HepG2 (cell line): ENCODE data around the gene TMEM50B. TPM values are rescaled to one million over a fixed set of nuclear protein-coding genes. Genes with fewer than 3 reads are reported as not detected.

Experiments
- ATRX ChIP-seq: sonication (generic); formaldehyde crosslinking; IDR thresholded peaks from 2 replicates; pipeline ENCODE4 v1.4.0; 2020; ENCODE audit warnings: missing genetic modification reagents, borderline replicate concordance
- BHLHE40 ChIP-seq: IDR thresholded peaks from 2 replicates; pipeline ENCODE4 v1.6.1; 2011; ENCODE audit warnings: low read length, improper control_type of control experiment
- CHD2 ChIP-seq: IDR thresholded peaks from 2 replicates; pipeline ENCODE4 v1.6.1; 2011; ENCODE audit warnings: low read depth, low read length, improper control_type of control experiment
- MEIS2 ChIP-seq: sonication (generic); formaldehyde crosslinking; IDR thresholded peaks from 2 replicates; pipeline ENCODE4 v1.9.0; 2021; ENCODE audit warnings: mild to moderate bottlenecking, missing genetic modification reagents
- RNF219 ChIP-seq: sonication (generic); formaldehyde crosslinking; IDR thresholded peaks from 2 replicates; pipeline ENCODE4 v1.5.0; 2020; ENCODE audit warnings: mild to moderate bottlenecking, missing genetic modification reagents
- SNAPC2 ChIP-seq: sonication (generic); formaldehyde crosslinking; IDR thresholded peaks from 2 replicates; pipeline ENCODE4 v1.8.1; 2022; ENCODE audit warnings: mild to moderate bottlenecking, missing genetic modification reagents
- TMF1 ChIP-seq: sonication (generic); formaldehyde crosslinking; IDR thresholded peaks from 2 replicates; pipeline ENCODE4 v1.8.1; 2022; ENCODE audit warnings: low read depth, missing genetic modification reagents
- ZNF281 ChIP-seq: sonication (generic); formaldehyde crosslinking; IDR thresholded peaks from 2 replicates; pipeline ENCODE4 v1.4.0; 2020; ENCODE audit warnings: missing genetic modification reagents, borderline replicate concordance
- ZNF382 ChIP-seq: sonication (generic); formaldehyde crosslinking; IDR thresholded peaks from 2 replicates; pipeline ENCODE4 v1.5.0; 2020; ENCODE audit warnings: missing genetic modification reagents, mild to moderate bottlenecking, borderline replicate concordance
- ZNF484 ChIP-seq: sonication (generic); formaldehyde crosslinking; IDR thresholded peaks from 2 replicates; pipeline ENCODE4 v1.5.1; 2020; ENCODE audit warnings: mild to moderate bottlenecking, low read depth, missing genetic modification reagents, borderline replicate concordance
- ZNF547 ChIP-seq: sonication (generic); formaldehyde crosslinking; IDR thresholded peaks from 2 replicates; pipeline ENCODE4 v1.5.1; 2020; ENCODE audit warnings: mild to moderate bottlenecking, missing genetic modification reagents
- ZNF549 ChIP-seq: sonication (generic); formaldehyde crosslinking; IDR thresholded peaks from 2 replicates; pipeline ENCODE4 v1.5.0; 2020; ENCODE audit warnings: missing genetic modification reagents
- ZNF563 ChIP-seq: sonication (generic); formaldehyde crosslinking; IDR thresholded peaks from 2 replicates; pipeline ENCODE4 v1.8.0; 2022; ENCODE audit warnings: mild to moderate bottlenecking, moderate library complexity, missing genetic modification reagents
- ZNF570 ChIP-seq: sonication (generic); formaldehyde crosslinking; IDR thresholded peaks from 2 replicates; pipeline ENCODE4 v1.4.0; 2020; ENCODE audit warnings: mild to moderate bottlenecking, missing genetic modification reagents, borderline replicate concordance
- ZNF615 ChIP-seq: sonication (generic); formaldehyde crosslinking; IDR thresholded peaks from 2 replicates; pipeline ENCODE4 v1.5.0; 2020; ENCODE audit warnings: mild to moderate bottlenecking, missing genetic modification reagents, borderline replicate concordance
- ZXDC ChIP-seq: sonication (generic); formaldehyde crosslinking; IDR thresholded peaks from 2 replicates; pipeline ENCODE4 v1.5.0; 2020; ENCODE audit warnings: mild to moderate bottlenecking, missing genetic modification reagents
- polyA plus RNA-seq, 8 experiments: library from polyadenylated mRNA; depleted of rRNA in 3 of 8; stranded (reverse) in 7 of 8; unstranded in 1 of 8; fragments of >200 nt; fragmentation: Illumina TruSeq in 4 of 8; extraction: Trizol in 4 of 8; gene quantifications; 2 replicates each; pipeline versions ENCODE4 v1.2.1 to v1.2.3, GENCODE V29; 2011 to 2016; ENCODE audit warnings: low read depth in 4 of 8, missing spikeins in 1 of 8, mixed read lengths in 1 of 8; ENCODE audit not compliant: insufficient read depth in 1 of 8
- total RNA-seq, 5 experiments: library from RNA; depleted of rRNA; stranded (reverse); fragments of >200 nt; fragmentation: Illumina TruSeq; extraction: Trizol; gene quantifications; 2 replicates each; pipeline ENCODE4 v1.2.3, GENCODE V29; 2016; ENCODE audit warnings: low read depth in 1 of 5
- TF ChIP-seq, protein P1 (sequence below): sonication (generic); formaldehyde crosslinking; IDR thresholded peaks from 2 replicates; pipeline ENCODE4 v1.5.1; 2020; ENCODE audit warnings: mild to moderate bottlenecking, missing genetic modification reagents

The TMEM50B gene
- total and polyA plus RNA-seq, 2 of the 13 experiments (the other 11 are each of a cell fraction or from before 2014, with no cell fraction given): 29.9 to 46.3 TPM

DNA sequence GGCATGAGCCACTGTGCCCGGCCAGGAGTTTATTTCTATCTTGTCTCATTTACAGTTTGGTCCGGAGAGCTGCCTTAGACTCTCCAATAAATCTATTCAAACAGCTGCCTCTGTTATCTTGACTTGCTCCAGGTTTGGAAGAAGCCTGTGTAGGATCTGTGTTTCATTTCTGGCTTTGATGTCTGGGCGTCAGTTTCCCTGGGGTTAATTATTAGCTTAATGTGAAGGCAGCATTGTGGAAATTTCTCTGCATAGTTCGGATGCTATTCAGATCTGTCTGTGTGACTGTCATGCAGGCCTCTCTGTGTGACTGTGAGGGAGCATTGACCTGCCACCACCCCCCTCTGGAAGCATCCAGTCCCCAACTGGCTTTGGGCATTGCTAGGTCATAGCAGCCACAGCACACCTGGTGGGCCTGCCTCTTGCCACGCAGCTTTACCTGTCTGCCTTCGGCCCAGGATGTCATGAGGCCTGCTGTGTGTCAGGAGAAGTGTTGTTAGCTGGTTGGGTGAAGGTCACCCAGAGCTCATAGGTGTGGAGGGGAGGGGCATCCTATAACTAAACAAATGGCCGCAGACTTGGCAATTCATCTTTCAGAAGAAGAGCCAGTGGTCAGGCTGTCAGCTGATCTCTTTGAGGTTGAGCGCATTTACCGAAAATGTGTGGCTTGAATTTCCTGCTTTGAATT, 66.8 kb downstream of the TMEM50B start (continued):
- TF ChIP-seq, protein P1, sequence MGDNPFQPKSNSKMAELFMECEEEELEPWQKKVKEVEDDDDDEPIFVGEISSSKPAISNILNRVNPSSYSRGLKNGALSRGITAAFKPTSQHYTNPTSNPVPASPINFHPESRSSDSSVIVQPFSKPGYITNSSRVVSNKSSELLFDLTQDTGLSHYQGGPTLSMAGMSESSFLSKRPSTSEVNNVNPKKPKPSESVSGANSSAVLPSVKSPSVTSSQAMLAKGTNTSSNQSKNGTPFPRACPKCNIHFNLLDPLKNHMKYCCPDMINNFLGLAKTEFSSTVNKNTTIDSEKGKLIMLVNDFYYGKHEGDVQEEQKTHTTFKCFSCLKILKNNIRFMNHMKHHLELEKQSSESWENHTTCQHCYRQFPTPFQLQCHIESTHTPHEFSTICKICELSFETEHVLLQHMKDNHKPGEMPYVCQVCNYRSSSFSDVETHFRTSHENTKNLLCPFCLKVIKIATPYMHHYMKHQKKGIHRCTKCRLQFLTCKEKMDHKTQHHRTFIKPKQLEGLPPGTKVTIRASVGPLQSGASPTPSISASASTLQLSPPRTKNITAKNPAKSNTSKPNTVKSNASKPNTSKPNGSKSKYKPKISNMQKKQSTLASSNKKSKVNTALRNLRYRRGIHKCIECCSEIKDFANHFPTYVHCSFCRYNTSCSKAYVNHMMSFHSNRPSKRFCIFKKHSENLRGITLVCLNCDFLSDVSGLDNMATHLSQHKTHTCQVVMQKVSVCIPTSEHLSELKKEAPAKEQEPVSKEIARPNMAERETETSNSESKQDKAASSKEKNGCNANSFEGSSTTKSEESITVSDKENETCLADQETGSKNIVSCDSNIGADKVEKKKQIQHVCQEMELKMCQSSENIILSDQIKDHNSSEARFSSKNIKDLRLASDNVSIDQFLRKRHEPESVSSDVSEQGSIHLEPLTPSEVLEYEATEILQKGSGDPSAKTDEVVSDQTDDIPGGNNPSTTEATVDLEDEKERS: no peak
- no peak for TF ChIP-seq ZNF615 (CRISPR knock-in tag)
- no peak for TF ChIP-seq ZNF570 (CRISPR knock-in tag)
- TF ChIP-seq ZNF281 (CRISPR knock-in tag): peak; percentile 74; the same call in 1 of the 2 replicates
- no peak for TF ChIP-seq BHLHE40
- no peak for TF ChIP-seq TMF1 (CRISPR knock-in tag)
- no peak for TF ChIP-seq ZXDC
- no peak for TF ChIP-seq ZNF484 (CRISPR knock-in tag)
- TF ChIP-seq ATRX (CRISPR knock-in tag): no peak
- no peak for TF ChIP-seq RNF219 (CRISPR knock-in tag)
- TF ChIP-seq ZNF382: no peak
- no peak for TF ChIP-seq ZNF547 (CRISPR knock-in tag)
- no peak for TF ChIP-seq ZNF549 (CRISPR knock-in tag)
- TF ChIP-seq MEIS2 (CRISPR knock-in tag): peak; percentile 56; the same call in 1 of the 2 replicates
- no peak for TF ChIP-seq SNAPC2 (CRISPR knock-in tag)
- TF ChIP-seq ZNF563: no peak
- no peak for TF ChIP-seq CHD2
